H1 (cell line): ENCODE data around the gene LHX8. TPM values are rescaled to one million over a fixed set of nuclear protein-coding genes. Genes with fewer than 3 reads are reported as not detected.

Experiments used
- CHD2 ChIP-seq: IDR thresholded peaks from 2 replicates; pipeline ENCODE4 v1.6.1; 2012; ENCODE audit warnings: low read length, improper control_type of control experiment
- CHD7 ChIP-seq: fragments of 300-600 bp; sonication (generic); IDR thresholded peaks from 2 replicates; pipeline ENCODE4 v1.7.1; 2012; ENCODE audit warnings: low read length, moderate library complexity, mild to moderate bottlenecking, inconsistent platforms; ENCODE audit not compliant: insufficient replicate concordance
- EP300 ChIP-seq, 2 experiments: IDR thresholded peaks; 1 replicate in 1 of 2; 2 replicates in 1 of 2; pipeline ENCODE4 v1.6.1; 2011 to 2012; ENCODE audit warnings: low read depth in 2 of 2, low read length in 2 of 2, mild to moderate bottlenecking in 2 of 2, borderline replicate concordance in 1 of 2, inconsistent platforms in 1 of 2, moderate library complexity in 1 of 2
- HDAC2 ChIP-seq, 2 experiments: fragments of 300-600 bp in 1 of 2; sonication (generic) in 1 of 2; IDR thresholded peaks; 2 replicates each; pipeline ENCODE4 v1.6.1; 2011 to 2012; ENCODE audit warnings: low read depth in 2 of 2, low read length in 2 of 2, mild to moderate bottlenecking in 2 of 2, moderate library complexity in 2 of 2, borderline replicate concordance in 1 of 2, inconsistent platforms in 1 of 2
- KDM1A ChIP-seq: fragments of 200-600, 300-600 bp; sonication (generic); IDR thresholded peaks from 2 replicates; pipeline ENCODE4 v1.7.1; 2016; ENCODE audit warnings: mild to moderate bottlenecking, low read length, borderline replicate concordance
- RAD21 ChIP-seq, 2 experiments: IDR thresholded peaks in 1 of 2; conservative IDR thresholded peaks in 1 of 2; 2 replicates each; pipeline ENCODE4 v1.6.1; 2011; ENCODE audit warnings: low read depth in 2 of 2, low read length in 2 of 2, improper control_type of control experiment in 1 of 2, inconsistent platforms in 1 of 2, mild to moderate bottlenecking in 1 of 2, moderate library complexity in 1 of 2
- SIRT6 ChIP-seq: IDR thresholded peaks from one replicate; pipeline ENCODE4 v1.7.1; 2012; ENCODE audit warnings: low read length, inconsistent platforms
- SP2 ChIP-seq: IDR thresholded peaks from 2 replicates; pipeline ENCODE4 v1.6.1; 2012; ENCODE audit warnings: mild to moderate bottlenecking, low read length, inconsistent platforms
- polyA plus RNA-seq, 7 experiments: library from polyadenylated mRNA; depleted of rRNA in 3 of 7; stranded (reverse) in 5 of 7; unstranded in 2 of 7; fragments of >200 nt in 5 of 7; fragments of 200-250 nt in 2 of 7; gene quantifications; 1 replicate in 5 of 7; 2 replicates in 1 of 7; 4 replicates in 1 of 7; pipeline versions ENCODE4 v1.2.1 to v1.2.3, GENCODE V29; 2011 to 2013; ENCODE audit warnings: missing spikeins in 2 of 7, mixed read lengths in 2 of 7
- total RNA-seq: library from RNA; stranded (reverse); fragmentation: NEBNext Ultra II Directional; extraction: Animal tissue kit (Norgen Biotek cat#: 25700); gene quantifications from 2 replicates; pipeline ENCODE4 v1.2.1, GENCODE V29; 2021

The LHX8 gene
- total and polyA plus RNA-seq, 2 of the 8 experiments (the other 6 are each of a cell fraction or from before 2014, with no cell fraction given): 0.50 to 1.2 TPM

GRCh38 chr1:75087278-75087677 is 46.9 kb upstream of the LHX8 start (continued):
- TF ChIP-seq CHD7 (no peak), EP300 (IDR thresholded peaks at IDR 0.05; ENCODE audit: borderline replicate concordance in 1 of 2, low read depth in 2 of 2, low read length in 2 of 2) (no peak), SIRT6 (no peak), HDAC2 (IDR thresholded peaks at IDR 0.05; ENCODE audit: borderline replicate concordance in 1 of 2, low read depth in 2 of 2, low read length in 2 of 2) (no peak), CHD2 (no peak), RAD21 (IDR thresholded peaks at IDR 0.05 in 1 of 2, conservative IDR thresholded peaks at IDR 0.05 in 1 of 2; ENCODE audit: low read depth in 2 of 2, low read length in 2 of 2) (no peak), SP2 (no peak), KDM1A (no peak)
